HG03045 (cell line): Measurements from ENCODE around the gene FZR1.

Experiments
- ATAC-seq: cut with Tn5 transposase; IDR thresholded peaks from one replicate; pipeline ENCODE4 v1.9.1; 2021; ENCODE audit warnings: mild to moderate bottlenecking, moderate library complexity; ENCODE audit not compliant: unreplicated experiment

The FZR1 gene

DNA sequence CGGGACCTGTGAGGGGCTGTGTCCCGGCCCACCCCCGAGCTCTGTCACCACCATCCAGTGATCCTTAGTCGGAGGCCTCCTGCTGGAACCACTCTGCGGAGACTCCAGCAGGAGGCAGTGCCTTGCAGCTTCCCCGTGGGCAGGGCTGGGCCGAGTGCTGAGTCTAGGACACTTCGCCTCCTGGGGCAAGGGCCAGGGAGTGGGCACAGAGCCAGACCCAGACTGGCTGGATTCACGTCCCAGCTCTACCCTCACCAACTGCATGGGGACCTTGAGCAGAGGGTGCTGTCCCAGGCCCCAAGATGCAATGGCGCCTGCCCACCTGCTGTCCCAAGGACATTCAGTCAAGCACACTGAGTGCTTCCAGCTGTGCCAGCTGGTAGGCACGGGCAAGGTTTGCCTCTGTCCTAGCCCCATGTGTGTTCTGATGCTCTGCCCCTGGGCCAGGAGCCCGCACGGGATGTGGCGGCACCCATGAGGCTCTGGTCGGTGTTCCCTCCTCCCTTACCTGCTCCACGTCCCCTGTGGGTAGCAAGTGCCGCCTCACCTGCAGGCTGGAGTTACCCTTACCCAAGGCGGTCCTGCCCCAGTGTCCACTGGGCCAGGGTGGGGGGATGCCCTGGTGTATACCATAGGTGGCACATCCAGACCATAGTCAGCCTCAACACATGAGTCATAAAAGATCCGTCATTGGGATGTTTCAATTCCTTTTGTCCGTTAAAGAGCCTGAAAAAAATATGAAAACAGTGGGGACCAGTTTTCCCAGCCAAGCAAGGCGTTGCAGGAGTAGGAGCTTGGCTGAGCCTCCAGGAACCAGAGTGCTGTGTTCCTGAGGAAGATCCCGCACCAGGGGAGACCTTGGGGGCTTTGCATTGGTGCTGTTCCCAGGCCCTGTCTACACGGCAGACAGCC lies 7.4 kb downstream of the FZR1 start:
- ATAC-seq = no peak

DNA sequence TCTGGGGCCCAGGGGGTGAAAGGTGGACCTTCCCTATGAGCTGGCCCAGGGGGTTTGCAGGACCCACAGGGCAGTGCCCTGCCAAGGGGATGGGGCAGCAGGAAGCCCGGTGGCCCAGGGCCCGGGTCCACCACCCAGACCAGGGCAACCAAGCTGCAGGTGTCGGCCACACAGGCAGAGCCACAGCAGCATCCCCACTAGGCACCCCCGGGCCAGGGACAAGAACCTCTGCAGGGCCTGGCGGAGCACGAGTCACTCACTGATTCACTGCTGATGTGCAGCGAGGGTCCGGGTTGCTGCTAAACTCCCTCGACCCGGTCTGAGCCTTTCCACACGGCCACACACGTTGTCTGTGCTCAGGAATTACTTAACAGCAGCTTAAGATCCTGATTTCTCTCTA lies 8.8 kb downstream of the FZR1 start:
- ATAC-seq = no peak

DNA sequence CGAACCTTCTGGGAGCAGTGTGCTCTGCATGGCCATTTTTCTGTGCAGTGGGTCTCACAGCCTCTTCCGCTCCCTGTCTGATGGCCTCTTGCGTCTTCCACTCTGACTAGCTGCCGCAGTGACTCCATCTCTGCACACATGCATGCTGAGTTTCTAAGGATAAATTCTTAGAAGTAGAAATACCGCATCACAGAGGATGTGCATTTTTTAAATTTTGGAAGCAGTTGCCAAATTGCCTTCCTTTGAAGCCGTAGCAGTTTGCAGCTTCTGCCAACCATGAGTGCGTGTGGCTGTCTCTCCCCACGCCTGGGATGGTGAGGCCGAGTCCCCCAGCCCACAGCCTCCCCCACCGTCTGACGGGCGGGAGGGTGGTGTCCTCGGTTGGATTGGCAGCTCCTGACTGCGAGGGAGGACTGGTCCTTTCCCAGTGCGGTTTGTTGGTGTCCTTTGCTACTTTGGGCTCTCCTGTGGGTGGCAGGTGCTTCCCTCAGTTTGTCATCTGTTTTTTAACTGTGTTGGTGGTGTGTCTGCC lies 9.8 kb downstream of the FZR1 start:
- ATAC-seq = no peak

DNA sequence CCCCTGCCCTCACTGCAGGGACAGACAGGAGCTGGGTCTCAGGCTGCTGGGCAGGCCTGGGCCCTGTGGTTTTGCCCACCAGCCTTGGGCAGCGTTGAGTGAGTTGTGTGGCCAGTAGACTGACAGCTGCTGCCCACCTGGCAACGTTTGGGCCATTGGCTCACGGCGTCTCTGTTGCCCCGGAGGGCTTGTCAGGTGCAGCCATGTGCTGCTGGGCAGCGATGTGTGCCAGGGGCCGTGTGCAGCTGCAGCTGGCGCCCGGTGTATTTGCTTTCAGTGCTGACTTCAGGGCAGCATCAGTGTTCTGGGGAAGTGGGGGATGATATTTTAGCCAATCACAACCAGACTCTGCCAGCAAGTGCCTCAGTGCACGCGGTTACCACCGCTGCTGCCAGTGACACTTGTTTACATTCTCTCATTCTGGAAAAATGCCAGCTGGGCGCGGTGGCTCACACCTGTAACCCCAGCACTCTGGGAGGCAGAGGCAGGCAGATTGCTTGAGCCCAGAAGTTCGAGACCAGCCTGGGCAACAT lies 10.6 kb downstream of the FZR1 start:
- ATAC-seq = no peak

DNA sequence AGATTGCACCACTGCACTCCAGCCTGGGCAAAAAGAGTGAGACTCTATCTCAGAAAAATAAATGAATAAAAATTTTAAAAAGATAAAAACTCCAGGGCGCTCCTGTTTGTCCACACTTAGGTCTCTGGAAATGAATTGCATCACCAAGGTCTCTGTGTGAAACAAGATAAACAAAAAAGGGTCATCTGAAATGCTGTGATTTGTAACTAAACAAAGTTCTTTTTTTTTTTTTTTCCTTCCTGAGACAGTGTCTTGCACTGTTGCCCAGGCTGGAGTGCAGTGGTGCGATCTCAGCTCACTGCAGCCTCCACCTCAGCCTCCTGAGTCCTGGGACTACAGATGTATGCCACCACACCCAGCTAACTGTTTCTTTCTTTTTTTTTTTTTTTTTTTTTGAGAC lies 11.5 kb downstream of the FZR1 start:
- no peak for ATAC-seq

DNA sequence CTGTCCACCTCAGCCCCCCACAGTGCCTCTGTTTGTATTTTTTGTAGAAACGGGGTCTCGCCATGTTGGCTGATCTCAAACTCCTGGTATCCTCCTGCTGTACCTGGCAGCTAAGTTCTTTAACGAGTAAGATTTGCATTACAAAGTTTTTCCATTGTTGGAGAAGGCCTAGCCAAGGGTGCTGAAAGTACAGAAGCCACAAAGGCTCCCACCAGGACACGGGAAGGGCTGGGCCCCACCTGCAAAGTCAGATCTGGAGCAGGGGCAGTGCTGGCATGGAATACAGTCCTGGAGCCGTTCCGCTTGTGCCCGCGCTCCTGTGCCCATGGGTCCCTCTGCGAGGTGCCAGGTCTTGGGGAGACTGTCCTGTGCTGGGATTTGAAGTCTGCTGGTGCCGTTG lies 12.1 kb downstream of the FZR1 start:
- no peak for ATAC-seq

DNA sequence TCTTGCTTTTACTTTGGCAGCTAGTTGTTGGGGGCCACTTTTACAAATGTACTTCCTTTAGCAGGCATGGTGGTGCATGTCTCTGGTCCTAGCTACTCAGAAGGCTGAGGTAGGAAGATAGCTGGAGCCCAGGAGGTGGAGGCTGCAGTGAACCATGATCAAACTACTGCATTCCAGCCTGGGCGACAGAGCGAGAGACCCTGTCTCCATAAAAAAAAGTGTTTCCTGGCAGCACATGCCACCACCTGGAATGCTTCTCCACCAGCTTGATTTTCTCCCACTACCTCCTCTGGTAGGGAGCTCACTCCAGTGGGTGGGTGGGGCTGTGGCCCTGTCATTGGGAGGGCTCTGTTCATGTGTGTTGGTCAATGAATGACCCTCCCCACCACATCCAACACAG lies 12.5 kb downstream of the FZR1 start:
- no peak for ATAC-seq

DNA sequence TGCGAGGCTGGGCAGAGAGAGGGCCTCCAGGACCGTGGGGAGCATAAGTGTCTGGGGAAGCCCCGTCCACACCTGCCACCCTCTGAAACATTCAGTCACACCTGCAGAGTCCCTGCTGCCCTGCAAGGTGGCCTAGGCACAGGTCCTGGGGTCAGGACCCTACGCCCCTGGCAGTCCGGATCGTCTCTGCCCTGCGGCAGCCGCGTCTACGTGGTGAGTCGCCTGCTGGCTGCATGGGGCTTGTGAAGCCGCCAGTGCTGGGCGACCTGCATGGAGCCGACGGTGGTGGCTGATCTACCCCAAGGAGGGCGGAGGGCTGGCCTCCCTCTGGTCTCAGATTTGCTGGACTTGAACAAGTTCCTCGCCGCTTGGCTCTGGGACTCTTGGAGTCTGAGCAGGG lies 13.0 kb downstream of the FZR1 start:
- no peak for ATAC-seq

DNA sequence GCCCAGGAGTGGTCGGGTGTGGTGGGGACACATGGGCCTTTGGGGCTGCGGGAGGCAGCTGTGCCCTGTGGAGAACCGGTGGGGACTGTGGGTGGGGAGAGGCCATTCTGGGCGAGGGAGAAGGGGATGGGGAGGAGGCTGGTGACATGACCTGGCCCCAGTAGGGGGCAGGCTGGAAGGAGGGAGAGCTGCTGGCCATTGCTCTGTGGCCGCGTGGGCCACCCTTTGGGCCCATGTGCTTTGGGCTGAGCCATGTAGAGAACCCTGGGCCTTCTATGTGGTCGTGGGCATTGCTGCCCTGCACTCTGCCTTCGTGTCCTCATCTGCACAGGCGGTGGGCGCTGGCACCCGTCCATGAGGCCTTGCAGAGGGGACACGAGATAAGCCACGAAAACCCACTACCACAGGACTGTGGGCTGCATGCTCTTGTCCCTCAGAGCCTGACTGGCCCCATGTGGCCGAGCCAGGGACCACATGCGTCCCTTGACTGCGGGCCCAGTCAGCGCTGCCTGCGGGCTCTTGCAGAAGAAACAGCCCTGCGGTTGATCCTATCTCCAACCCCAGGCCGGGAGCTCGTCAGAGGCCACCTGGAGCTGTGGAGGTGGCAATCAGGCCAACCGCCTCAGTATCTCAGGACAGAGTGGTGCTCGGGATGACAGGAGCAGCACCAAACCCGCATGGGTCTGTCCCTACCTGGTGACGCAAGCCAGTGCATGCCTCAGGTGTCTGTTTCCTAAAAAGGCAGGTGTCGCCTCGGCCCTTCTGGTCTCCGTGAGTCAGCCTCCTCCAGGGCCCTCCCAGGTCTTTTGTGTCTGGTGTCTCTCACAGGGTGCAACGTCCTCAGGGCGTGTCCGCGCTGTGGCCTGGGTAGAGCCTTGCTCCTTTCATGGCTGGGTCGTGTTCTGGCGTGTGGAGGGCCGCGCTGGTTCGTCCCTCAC lies 14.3 kb downstream of the FZR1 start:
- ATAC-seq = no peak

DNA sequence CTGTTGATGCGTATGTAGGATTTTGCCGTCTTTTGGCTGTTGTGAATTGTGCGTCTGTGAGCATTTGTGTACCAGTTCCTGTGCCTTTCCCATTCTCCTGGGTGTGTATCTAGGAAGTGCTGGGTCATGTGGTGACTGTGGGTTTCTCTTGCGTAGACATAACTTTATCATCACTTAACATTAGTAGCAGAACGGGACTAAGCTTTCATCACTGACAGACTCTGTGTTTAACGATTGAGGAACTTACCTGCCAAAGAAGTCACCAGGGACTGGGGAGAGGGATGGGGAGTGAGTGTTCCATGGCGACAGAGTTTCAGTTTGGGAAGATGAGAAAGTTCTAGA lies 15.0 kb downstream of the FZR1 start:
- ATAC-seq = no peak

DNA sequence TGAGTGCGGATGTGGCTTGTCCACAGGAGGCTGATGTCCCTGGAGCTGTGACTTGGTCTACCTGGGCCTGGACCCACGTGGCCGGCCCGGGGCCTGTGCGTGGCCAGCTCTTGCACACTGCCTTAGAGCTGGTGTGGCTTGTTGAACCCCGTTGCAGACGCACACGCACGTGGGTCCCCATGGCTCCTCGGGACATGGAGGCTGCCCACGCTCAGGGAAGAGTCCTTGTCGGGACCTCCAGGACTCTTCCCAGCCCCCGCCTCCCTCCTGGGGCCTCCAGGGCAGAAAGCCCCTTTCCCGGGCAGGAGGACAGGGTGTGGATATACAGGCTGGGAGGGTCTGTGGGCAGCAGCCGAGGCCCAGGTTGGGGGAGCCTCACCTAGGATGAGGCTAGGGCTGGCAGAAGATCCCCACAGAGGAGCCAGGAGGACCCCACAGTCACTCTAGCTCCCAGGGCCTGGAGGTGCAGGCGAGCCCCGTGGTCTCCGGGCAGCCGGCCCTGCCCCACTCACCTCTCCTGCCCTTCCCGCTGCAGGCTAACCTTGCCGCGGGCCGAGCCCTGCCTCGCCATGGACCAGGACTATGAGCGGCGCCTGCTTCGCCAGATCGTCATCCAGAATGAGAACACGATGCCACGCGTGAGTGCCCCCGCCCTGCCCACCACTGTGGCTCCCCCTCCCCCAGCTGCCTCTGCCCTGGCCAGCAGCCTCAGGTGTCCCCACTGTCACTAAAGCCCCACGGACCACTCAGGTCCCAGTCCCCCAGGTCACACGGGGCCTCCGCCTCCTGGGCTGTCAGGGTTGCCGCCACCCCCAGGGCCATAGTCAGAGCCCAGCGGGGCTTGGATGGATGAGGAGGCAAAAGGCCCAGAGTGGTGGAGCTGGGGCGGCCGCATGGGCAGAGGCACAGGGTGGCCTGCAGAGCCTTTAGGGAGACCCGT lies 16.6 kb downstream of the FZR1 start:
- no peak for ATAC-seq

DNA sequence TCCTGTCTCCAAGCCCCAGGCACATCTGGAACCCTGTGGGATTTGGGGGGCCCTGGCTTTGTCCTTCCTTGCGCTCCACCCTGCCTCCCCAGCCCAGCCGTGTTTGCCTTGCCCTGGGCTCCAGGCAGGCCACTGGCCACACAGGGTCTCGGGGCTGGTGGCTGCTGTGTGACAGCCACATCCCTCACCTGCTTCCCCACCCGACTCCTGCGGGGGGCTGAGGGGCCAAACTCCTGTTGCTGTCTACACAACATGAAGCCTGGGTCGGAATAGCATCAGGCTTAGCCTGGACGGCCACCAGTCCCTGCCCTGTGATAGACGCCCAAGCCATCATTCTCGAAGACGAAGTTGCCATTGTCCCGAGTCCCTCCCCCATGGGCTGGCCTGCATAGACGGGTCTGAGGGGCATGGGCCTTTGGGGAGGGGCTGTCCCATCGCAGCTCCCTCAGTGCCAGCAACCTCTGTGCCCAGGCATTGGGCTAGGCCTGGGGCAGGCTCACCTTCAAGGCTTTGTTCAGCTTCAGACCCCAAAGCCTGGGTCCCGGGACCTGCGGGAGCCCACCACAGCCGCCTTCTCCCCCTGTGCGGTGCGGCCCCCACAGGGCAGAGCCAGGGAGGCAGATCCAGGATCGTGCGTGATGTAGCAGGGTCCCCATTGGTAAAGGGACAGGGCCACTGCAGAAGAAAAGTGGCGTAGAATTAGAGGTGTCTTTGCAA lies 17.4 kb downstream of the FZR1 start:
- ATAC-seq = no peak

DNA sequence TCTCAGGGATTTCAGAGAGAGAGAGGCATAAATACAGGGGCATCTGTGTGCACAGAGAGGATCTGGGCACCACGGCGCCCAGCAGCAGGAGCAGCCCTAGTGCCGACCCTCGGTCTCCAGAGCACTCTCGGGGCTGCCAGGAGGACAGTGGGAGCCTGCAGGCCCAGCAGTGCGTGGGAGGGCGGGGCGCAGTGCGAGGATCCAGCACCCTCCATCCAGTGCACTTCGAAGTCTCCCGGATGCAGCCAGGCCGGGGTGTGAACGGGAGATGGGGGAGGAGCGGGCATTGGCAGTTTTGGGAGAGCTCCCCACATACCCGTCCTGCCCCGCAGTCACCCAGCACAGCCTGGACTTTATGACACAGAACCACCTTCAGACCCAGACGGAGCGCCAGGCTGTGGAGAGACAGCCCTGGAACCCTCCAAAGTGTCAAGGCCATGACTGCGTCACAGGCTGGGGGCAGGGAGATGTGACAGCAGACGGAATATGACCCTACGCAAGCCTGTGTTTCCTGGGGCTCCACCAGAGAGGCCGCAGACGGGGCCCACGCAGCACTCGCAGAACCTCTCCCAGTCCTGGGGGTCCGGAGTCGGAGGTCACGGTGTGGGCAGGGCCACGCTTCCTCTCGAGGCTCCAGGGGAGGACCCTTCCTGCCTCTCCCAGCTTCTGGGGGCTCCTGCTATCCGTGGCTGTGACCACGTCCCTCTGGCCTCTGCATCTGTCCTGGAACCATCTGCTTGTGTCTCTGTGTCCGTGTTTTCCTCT lies 18.1 kb downstream of the FZR1 start:
- ATAC-seq = no peak

DNA sequence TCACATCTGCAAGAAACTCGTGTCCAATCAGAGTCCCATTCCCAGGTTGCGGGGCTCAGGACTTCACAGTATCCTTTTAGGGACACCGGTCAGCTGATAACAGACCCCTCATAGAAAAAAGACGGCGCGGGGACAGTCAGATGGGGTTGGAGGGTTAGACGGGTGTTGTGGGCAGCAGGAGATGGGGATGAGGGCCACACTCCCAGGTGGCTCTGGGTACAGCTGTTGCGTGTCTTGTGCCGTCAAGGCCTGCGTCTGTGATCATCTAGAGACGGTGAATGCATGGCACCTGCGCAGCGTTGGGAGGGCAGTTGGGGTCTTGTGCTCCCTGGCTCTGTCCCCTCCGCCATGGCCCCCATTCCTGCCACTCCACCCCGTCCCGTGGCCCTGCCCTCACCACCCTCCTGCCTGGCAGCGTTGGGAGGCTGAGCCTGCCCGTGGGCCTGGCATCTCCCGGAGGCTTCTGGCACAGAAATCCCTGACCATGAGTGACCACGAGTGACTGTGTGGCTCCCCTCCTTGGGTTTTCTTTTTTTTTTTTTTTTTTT lies 18.9 kb downstream of the FZR1 start:
- ATAC-seq = no peak

DNA sequence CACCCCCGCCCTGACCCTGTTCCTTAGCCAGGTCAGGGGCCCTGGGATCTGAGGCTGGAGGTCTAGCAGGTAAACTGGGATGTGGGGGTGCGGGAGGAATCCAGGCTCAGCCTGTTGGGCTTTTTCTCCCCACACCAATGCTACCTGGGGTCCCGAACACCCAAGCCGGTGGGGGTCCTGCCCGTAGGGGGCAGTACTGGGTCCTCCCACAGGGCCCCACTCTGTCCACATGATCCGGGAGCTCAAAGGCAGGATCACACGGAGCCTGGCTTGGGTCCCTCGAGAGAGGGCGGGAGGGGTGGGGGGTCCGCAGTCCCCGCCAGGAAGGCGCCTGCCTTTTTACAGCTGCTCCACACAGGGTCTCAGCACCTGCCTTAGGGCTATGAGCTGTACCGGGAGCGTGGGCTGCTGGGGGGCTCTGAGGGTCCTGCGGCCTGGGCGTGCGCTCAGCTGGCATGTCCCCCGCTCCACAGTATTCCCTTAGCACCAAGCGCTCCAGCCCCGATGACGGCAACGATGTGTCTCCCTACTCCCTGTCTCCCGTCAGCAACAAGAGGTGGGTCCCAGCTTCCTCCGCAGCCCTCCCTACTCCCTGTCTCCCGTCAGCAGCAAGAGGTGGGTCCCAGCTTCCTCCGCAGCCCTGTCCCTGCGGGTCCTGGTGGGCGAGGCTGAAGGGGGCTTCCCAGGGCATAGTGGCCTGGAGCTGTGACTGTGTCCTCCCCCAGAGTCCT lies 20.6 kb downstream of the FZR1 start:
- ATAC-seq = no peak

DNA sequence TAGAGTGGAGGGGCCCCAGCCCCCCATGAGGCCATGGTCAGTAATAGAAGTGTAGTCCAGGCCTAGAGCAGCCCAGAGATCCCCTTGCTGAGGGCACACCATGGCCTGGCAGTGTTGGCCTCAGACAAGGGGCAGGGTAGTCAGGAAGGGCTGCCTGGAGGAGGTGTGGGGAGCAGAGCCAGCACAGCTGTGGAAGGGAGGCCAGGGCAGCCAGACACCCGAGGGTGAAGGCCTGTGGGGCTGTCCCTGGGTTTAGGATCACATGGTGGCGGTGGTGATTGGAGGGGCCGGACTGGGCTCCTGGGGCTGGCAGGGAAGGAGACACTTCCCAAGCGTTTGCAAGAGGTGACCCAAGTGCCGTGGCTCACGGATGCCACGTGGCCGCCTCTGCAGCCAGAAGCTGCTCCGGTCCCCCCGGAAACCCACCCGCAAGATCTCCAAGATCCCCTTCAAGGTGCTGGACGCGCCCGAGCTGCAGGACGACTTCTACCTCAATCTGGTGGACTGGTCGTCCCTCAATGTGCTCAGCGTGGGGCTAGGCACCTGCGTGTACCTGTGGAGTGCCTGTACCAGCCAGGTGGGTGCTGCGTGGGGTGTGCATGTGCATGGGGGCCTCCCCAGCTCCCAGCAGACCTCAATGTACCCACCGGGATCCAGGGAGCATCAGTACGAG lies 21.3 kb downstream of the FZR1 start:
- no peak for ATAC-seq

DNA sequence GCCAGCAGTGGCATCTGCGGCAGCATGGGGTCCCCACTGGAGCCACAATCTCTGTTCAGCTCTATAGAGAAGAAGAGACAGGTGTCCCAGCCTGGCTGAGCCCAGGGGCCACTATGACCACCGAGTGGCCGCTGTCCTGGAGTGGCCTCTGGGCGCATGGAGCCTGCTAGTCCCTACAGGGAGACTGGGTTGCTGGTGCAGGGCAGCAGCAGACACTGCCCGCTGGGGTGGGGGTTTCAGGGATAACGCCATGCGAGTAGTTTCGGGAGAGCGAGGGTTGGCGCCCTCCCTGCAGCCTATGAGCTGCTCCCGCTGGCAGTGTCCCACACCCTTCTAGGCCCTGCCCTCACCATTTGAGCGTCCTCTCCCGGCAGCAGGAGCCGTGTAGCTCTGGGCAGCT lies 22.0 kb downstream of the FZR1 start:
- no peak for ATAC-seq
